ENCODE measurements around the gene BTG1. TPM values are rescaled to one million over a fixed set of nuclear protein-coding genes. Genes with fewer than 3 reads are reported as not detected.

The BTG1 gene
- total RNA-seq, 1 experiment from 2014 or later: 32.7 TPM

DNA sequence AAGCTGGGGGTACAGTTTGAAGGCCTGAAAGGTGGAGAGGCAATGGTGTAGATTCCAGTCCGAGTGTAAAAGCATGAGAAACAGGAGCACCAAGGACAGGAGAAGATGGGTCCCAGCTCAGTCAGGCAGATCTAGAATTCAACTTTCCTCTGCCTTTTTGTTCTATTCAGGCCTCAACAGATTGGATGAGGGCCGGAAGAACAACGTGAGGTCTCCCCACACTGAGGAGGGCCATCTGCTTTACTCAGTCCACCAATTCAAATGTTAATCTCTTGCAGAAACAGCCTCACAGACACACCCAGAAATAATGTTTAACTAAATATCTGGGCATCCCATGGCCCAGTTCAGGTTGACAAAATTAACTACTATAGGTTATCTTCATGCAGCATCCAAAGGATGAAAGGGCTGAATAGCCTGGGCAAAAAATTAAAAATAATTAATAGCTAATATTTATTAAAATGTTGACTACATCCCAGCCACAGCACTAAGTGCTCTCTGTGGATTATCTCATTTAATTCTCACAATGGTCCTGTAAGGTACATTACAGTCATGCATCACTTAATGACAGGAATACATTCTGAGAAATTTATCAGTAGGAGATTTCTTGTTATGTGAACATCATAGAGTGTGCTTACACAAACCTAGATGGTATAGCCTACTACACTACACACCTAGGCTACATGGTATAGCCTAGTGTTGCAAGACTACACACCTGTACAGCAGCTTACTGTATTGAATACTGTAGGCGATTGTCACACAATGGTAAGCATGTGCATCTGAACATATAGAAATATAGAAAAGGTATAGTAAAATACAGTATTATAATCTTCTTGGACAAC is 22.5 kb downstream of the BTG1 start:
- H3K18ac ChIP-seq (ENCODE audit: insufficient read length, low read depth, low read length): no peak overlapping the region
- H3K23ac ChIP-seq (ENCODE audit: insufficient read length, low read depth, low read length): no peak overlapping the region
- no peak overlapping the region for H2BK120ac ChIP-seq (ENCODE audit: low read depth, low read length, poor library complexity, severe bottlenecking)
- H3K27ac Mint-ChIP-seq: peak overlapping the region in 1 of 3 experiments; percentile 85; a peak in 2 of 7 replicates
- H2BK20ac ChIP-seq (ENCODE audit: low read depth, low read length, poor library complexity, severe bottlenecking): no peak overlapping the region
- H3K14ac ChIP-seq (ENCODE audit: insufficient read depth, low read length): no peak overlapping the region
- no CpG with 5 or more reads among the region's 4 CpGs for WGBS (ENCODE audit: extremely low coverage, insufficient read length, low lambda C conversion rate)
- peaks cover 4% of the 10 kb centered on the region for H3K79me1 ChIP-seq (ENCODE audit: insufficient read depth, low read depth, low read length, poor library complexity, severe bottlenecking)
- DNase-seq: no peak
- H2BK5ac ChIP-seq (ENCODE audit: insufficient read length, low read length): no peak overlapping the region
- H3K36me3 Mint-ChIP-seq (ENCODE audit: insufficient read depth in 1 of 3, low read depth in 3 of 3): peaks cover 12 to 49% (median 31%) of the 10 kb centered on the region in 3 experiments
- no peak overlapping the region for H3K9ac ChIP-seq (ENCODE audit: extremely low read depth, insufficient read length, low read length)
- H3K56ac ChIP-seq (ENCODE audit: insufficient read length, low read depth, low read length): no peak overlapping the region
- H4K8ac ChIP-seq (replicated peaks; ENCODE audit: insufficient read length, low read depth, low read length): no peak overlapping the region
- H4K91ac ChIP-seq (ENCODE audit: insufficient read length, low read depth, low read length): no peak overlapping the region
- peaks cover 6% of the 10 kb centered on the region in 2 experiments; a peak in 3 of 5 replicates for H3K9me3 Mint-ChIP-seq
- H3K4me1 ChIP-seq (ENCODE audit: insufficient read depth, low read length): peaks cover 5% of the 10 kb centered on the region; the same call in 1 of the 2 replicates
- H3K4me2 ChIP-seq (ENCODE audit: insufficient read depth, insufficient read length, low read length): no peak overlapping the region
- H3T11ph ChIP-seq (ENCODE audit: low read length): no peak overlapping the region
- no peak overlapping the region for H4K5ac ChIP-seq (ENCODE audit: insufficient read length, low read depth, low read length)
- H3K4ac ChIP-seq (ENCODE audit: low read depth, low read length): no peak overlapping the region
- no peaks in the 10 kb centered on the region for H4K20me1 ChIP-seq (ENCODE audit: control insufficient read depth, insufficient read depth, insufficient read length)
- H3K9me3 ChIP-seq (ENCODE audit: control insufficient read depth, low read depth, low read length): no peaks in the 10 kb centered on the region
- no peak overlapping the region for H2AFZ ChIP-seq (ENCODE audit: low read length)
- no peak overlapping the region for H2BK12ac ChIP-seq (ENCODE audit: insufficient read length, low read depth, low read length)
- no peak overlapping the region for H2AK5ac ChIP-seq (ENCODE audit: insufficient read length, low read length)
- TF ChIP-seq, protein P1, sequence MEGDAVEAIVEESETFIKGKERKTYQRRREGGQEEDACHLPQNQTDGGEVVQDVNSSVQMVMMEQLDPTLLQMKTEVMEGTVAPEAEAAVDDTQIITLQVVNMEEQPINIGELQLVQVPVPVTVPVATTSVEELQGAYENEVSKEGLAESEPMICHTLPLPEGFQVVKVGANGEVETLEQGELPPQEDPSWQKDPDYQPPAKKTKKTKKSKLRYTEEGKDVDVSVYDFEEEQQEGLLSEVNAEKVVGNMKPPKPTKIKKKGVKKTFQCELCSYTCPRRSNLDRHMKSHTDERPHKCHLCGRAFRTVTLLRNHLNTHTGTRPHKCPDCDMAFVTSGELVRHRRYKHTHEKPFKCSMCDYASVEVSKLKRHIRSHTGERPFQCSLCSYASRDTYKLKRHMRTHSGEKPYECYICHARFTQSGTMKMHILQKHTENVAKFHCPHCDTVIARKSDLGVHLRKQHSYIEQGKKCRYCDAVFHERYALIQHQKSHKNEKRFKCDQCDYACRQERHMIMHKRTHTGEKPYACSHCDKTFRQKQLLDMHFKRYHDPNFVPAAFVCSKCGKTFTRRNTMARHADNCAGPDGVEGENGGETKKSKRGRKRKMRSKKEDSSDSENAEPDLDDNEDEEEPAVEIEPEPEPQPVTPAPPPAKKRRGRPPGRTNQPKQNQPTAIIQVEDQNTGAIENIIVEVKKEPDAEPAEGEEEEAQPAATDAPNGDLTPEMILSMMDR (conservative IDR thresholded peaks at IDR 0.05): no peak
- no peaks in the 10 kb centered on the region for H3K27me3 ChIP-seq (ENCODE audit: insufficient read depth, low read length)
- no peaks in the 10 kb centered on the region for H3K23me2 ChIP-seq (ENCODE audit: insufficient read length, low read depth, low read length, poor library complexity, severe bottlenecking)
- H3K4me1 Mint-ChIP-seq: peaks cover 21 to 34% of the 10 kb centered on the region in 2 experiments
- H3K79me2 ChIP-seq (ENCODE audit: insufficient read depth, low read length): no peaks in the 10 kb centered on the region; the same call in 1 of the 2 replicates
- H2BK15ac ChIP-seq (ENCODE audit: low read depth, low read length): no peak overlapping the region
- no peak overlapping the region for H3K27ac ChIP-seq (ENCODE audit: insufficient read length, low read depth, low read length)
- H3K27me3 Mint-ChIP-seq (ENCODE audit: low read depth): no peaks in the 10 kb centered on the region
- H3K4me3 Mint-ChIP-seq: no peak overlapping the region
